K562 (cell line): Measurements from ENCODE around the gene SCLY. TPM values are rescaled to one million over a fixed set of nuclear protein-coding genes. Genes with fewer than 3 reads are reported as not detected.

ENCODE experiments used
- EHMT2 ChIP-seq: fragments of 450-650 bp; IDR thresholded peaks from 2 replicates; pipeline ENCODE4 v1.6.1; 2018; ENCODE audit warnings: antibody characterized with exemption
- EP400 ChIP-seq: fragments of 450-650 bp; IDR thresholded peaks from 2 replicates; pipeline ENCODE4 v1.6.1; 2017; ENCODE audit warnings: antibody characterized with exemption, mild to moderate bottlenecking, moderate library complexity
- ETV1 ChIP-seq: fragments of 450-650 bp; conservative IDR thresholded peaks from 2 replicates; pipeline ENCODE4 v1.6.1; 2016; ENCODE audit warnings: missing genetic modification characterization, control low read depth, low read depth, missing compliant biosample characterization
- FIP1L1 ChIP-seq: fragments of 200-400 bp; formaldehyde crosslinking; IDR thresholded peaks from 2 replicates; pipeline ENCODE4 v1.6.1; 2018; ENCODE audit warnings: mild to moderate bottlenecking, low read depth, low read length; ENCODE audit not compliant: poor library complexity, severe bottlenecking
- FOXK2 ChIP-seq, 2 experiments: fragments of 450-650 bp; IDR thresholded peaks in 1 of 2; conservative IDR thresholded peaks in 1 of 2; 2 replicates each; pipeline ENCODE4 v1.6.1; 2016; ENCODE audit warnings: low read depth in 2 of 2, mild to moderate bottlenecking in 1 of 2
- HOXB6 ChIP-seq: fragments of 250-450 bp; sonication (Bioruptor Pico); IDR thresholded peaks from 2 replicates; pipeline ENCODE4 v1.5.1; 2022; ENCODE audit warnings: mild to moderate bottlenecking, borderline replicate concordance
- NKRF ChIP-seq: fragments of 450-650 bp; IDR thresholded peaks from 2 replicates; pipeline ENCODE4 v1.6.1; 2016; ENCODE audit warnings: borderline replicate concordance
- PML ChIP-seq: IDR thresholded peaks from 2 replicates; pipeline ENCODE4 v1.6.1; 2012; ENCODE audit warnings: low read length, inconsistent platforms
- SMARCC2 ChIP-seq: fragments of 450-650 bp; IDR thresholded peaks from 2 replicates; pipeline ENCODE4 v1.6.1; 2017; ENCODE audit warnings: antibody characterized with exemption, moderate library complexity, mild to moderate bottlenecking, low read depth
- TRIM28 ChIP-seq: fragments of 450-650 bp; IDR thresholded peaks from 2 replicates; pipeline ENCODE4 v1.6.1; 2017
- U2AF1 ChIP-seq: fragments of 200-400 bp; formaldehyde crosslinking; optimal IDR thresholded peaks from 2 replicates; pipeline ENCODE3; 2017; ENCODE audit warnings: mild to moderate bottlenecking, low read depth, low read length, moderate library complexity
- ZC3H4 ChIP-seq: sonication (generic); formaldehyde crosslinking; IDR thresholded peaks from 2 replicates; pipeline ENCODE4 v1.9.0; 2021; ENCODE audit warnings: missing genetic modification reagents, borderline replicate concordance
- ZNF584 ChIP-seq: fragments of 200-800 bp; sonication (Bioruptor generic); IDR thresholded peaks from 2 replicates; pipeline ENCODE4 v1.6.1; 2016; ENCODE audit warnings: low read depth, mild to moderate bottlenecking, missing genetic modification characterization, missing compliant biosample characterization
- ZNF592 ChIP-seq: fragments of 450-650 bp; IDR thresholded peaks from 2 replicates; pipeline ENCODE4 v1.6.1; 2017; ENCODE audit warnings: antibody characterized with exemption, mild to moderate bottlenecking
- polyA plus RNA-seq, 8 experiments: library from polyadenylated mRNA; depleted of rRNA in 4 of 8; stranded (reverse) in 5 of 8; unstranded in 3 of 8; fragments of >200 nt; fragmentation: Nextera tagmentation in 2 of 8; fragmentation: Illumina TruSeq in 1 of 8; extraction: Ambion mirVana in 2 of 8; extraction: Trizol in 1 of 8; gene quantifications; 2 replicates each; pipeline versions ENCODE4 v1.2.1 to v1.2.3, GENCODE V29; 2011 to 2014; ENCODE audit warnings: inconsistent platforms in 1 of 8, missing spikeins in 1 of 8
- total RNA-seq, 7 experiments: library from RNA; depleted of rRNA in 6 of 7; stranded (reverse); fragments of >200 nt in 6 of 7; fragmentation: Illumina TruSeq in 2 of 7; extraction: Trizol in 2 of 7; gene quantifications; 2 replicates each; pipeline versions ENCODE4 v1.2.1 to v1.2.3, GENCODE V29; 2011 to 2021; ENCODE audit warnings: low replicate concordance in 1 of 7
- TF ChIP-seq, protein P1 (sequence below): conservative IDR thresholded peaks from 2 replicates; pipeline ENCODE4 v1.6.1; 2011; ENCODE audit warnings: low read depth, mild to moderate bottlenecking, low read length; ENCODE audit not compliant: control insufficient read depth

Gene SCLY
- total and polyA plus RNA-seq, 9 of the 15 experiments (the other 6 are each of a cell fraction or from before 2014, with no cell fraction given): 2.6 to 32.2 (median 21.1) TPM

DNA sequence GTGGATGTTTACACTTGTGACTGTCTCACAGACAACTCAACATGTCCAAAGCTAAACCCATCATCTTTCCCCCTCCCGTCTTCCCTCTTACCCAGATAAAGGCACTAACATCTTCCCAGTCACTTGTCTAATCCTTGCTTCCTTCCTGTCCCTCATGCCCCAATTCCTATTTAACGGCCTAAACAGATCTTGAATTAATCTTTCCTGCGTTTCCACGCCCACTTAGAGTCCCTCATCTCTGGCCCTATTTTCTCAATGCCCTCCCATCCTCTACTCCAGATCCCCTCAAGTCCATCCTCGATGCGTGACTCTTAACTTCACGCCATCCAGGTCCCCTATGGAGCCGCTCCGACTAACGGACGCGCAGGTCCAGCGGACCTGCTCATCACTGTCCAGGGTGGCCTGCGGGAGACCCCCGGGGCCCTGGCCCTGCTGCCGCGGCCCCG lies 682 bp upstream of the SCLY start (continued):
- TF ChIP-seq U2AF1 (no peak), EP400 (no peak; the same call in 1 of the 2 replicates), PML (no peak), SMARCC2 (peak; percentile 40; the same call in 1 of the 2 replicates), NKRF (0 out of 2 replicates have a peak, but pooled peaks have one; percentile 38), HOXB6 (no peak), ETV1 (tag) (0 out of 2 replicates have a peak, but pooled peaks have one; percentile 4), TRIM28 (no peak), ZC3H4 (CRISPR knock-in tag) (no peak), EHMT2 (peak; percentile 32; the same call in 1 of the 2 replicates), ZNF592 (peak; percentile 34; the same call in 1 of the 2 replicates), FIP1L1 (no peak), FOXK2 (conservative IDR thresholded peaks at IDR 0.05 in 1 of 2, IDR thresholded peaks at IDR 0.05 in 1 of 2; ENCODE audit: low read depth in 2 of 2) (0 out of 4 replicates have a peak, but pooled peaks of 1 of the 2 experiments have one; percentile 19), ZNF584 (CRISPR knock-in tag) (no peak)
- TF ChIP-seq, protein P1, sequence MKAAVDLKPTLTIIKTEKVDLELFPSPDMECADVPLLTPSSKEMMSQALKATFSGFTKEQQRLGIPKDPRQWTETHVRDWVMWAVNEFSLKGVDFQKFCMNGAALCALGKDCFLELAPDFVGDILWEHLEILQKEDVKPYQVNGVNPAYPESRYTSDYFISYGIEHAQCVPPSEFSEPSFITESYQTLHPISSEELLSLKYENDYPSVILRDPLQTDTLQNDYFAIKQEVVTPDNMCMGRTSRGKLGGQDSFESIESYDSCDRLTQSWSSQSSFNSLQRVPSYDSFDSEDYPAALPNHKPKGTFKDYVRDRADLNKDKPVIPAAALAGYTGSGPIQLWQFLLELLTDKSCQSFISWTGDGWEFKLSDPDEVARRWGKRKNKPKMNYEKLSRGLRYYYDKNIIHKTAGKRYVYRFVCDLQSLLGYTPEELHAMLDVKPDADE: no peak
